Natural killer cell (primary cell): Measurements from ENCODE around the gene GPRASP1. TPM values are rescaled to one million over a fixed set of nuclear protein-coding genes. Genes with fewer than 3 reads are reported as not detected.
A peak's percentile ranks its signal among the peaks of the same experiment; 100 is the strongest.
"Not testable (repeated sequence)": the region's sequence is repeated elsewhere in the genome, so short reads cannot be mapped to it uniquely, and the experiment has no call there.

Experiments used
- ATAC-seq, 3 donors: fragments of 150-1000 bp in 2 of 3; fragments of 200-7000 bp in 1 of 3; cut with Tn5 transposase; 1 replicate in 1 of 3; 2 replicates in 2 of 3; pipeline ENCODE4 v1.10.0; 2021; ENCODE audit warnings: mild to moderate bottlenecking in 2 of 3, moderate library complexity in 2 of 3
- DNase-seq, 2 donors: peaks; one replicate each; pipeline versions ENCODE4 v3.0.0 to v3.0.0-alpha.2; 2013 to 2021; ENCODE audit warnings: mixed read lengths in 1 of 2
- H3K27ac ChIP-seq: one replicate; pipeline ENCODE4 v1.5.1; 2013; ENCODE audit warnings: mild to moderate bottlenecking, low read length
- H3K27me3 ChIP-seq: one replicate; pipeline ENCODE4 v1.6.1; 2013; ENCODE audit warnings: low read length; ENCODE audit not compliant: control insufficient read depth, insufficient read depth
- H3K36me3 ChIP-seq: one replicate; pipeline ENCODE4 v1.6.1; 2013; ENCODE audit warnings: low read length; ENCODE audit not compliant: control insufficient read depth, insufficient read depth
- H3K4me1 ChIP-seq: one replicate; pipeline ENCODE4 v1.6.1; 2013; ENCODE audit warnings: low read length; ENCODE audit not compliant: control insufficient read depth, insufficient read depth
- H3K4me3 ChIP-seq: one replicate; pipeline ENCODE4 v1.5.1; 2013; ENCODE audit warnings: low read length
- H3K9me3 ChIP-seq: one replicate; pipeline ENCODE4 v1.6.1; 2013; ENCODE audit warnings: low read length; ENCODE audit not compliant: control insufficient read depth, insufficient read depth
- H3K27ac Mint-ChIP-seq, 2 donors: one replicate each; pipeline ENCODE4 v1.8.0; 2022; ENCODE audit warnings: mild to moderate bottlenecking in 2 of 2, mixed read lengths in 2 of 2, moderate library complexity in 1 of 2
- H3K27me3 Mint-ChIP-seq, 2 donors: one replicate each; pipeline ENCODE4 v1.8.0; 2022; ENCODE audit warnings: low read depth in 2 of 2, mixed read lengths in 2 of 2
- H3K36me3 Mint-ChIP-seq: one replicate; pipeline ENCODE4 v1.8.0; 2022; ENCODE audit warnings: mixed read lengths
- H3K4me1 Mint-ChIP-seq, 2 donors: one replicate each; pipeline ENCODE4 v1.8.0; 2022; ENCODE audit warnings: mixed read lengths in 2 of 2
- H3K4me3 Mint-ChIP-seq: one replicate; pipeline ENCODE4 v1.8.0; 2022; ENCODE audit warnings: mild to moderate bottlenecking, moderate library complexity, mixed read lengths
- H3K9me3 Mint-ChIP-seq, 2 donors: one replicate each; pipeline ENCODE4 v1.8.0; 2022; ENCODE audit warnings: mixed read lengths in 2 of 2
- WGBS: methylation state at CpG from one replicate; pipeline ENCODE4 v1.1.7; 2013; ENCODE audit warnings: missing lambda C conversion rate; ENCODE audit not compliant: insufficient coverage; 5-methylcytosine and 5-hydroxymethylcytosine counted together
- intact Hi-C: fragments of 100-400 bp; cut with micrococcal nuclease; formaldehyde crosslinking; loops from one replicate; pipeline ENCODE4 v1.14.2; 2022
- total RNA-seq, 4 donors: library from RNA; stranded (reverse); fragments of 120-200 nt in 1 of 4; gene quantifications; one replicate each; pipeline versions ENCODE4 v1.2.3 to v1.2.4, GENCODE V29; 2013 to 2022
- TF ChIP-seq, protein P1 (sequence below): fragments of 200-600 bp; IDR thresholded peaks from one replicate; pipeline ENCODE4 v1.8.0; 2022; ENCODE audit warnings: antibody characterized with exemption

Gene GPRASP1
- total RNA-seq, 3 donors from 2014 or later (not counting 1 experiment from before 2014, with no cell fraction given) = 11.2 to 12.6 (median 12.2) TPM

DNA sequence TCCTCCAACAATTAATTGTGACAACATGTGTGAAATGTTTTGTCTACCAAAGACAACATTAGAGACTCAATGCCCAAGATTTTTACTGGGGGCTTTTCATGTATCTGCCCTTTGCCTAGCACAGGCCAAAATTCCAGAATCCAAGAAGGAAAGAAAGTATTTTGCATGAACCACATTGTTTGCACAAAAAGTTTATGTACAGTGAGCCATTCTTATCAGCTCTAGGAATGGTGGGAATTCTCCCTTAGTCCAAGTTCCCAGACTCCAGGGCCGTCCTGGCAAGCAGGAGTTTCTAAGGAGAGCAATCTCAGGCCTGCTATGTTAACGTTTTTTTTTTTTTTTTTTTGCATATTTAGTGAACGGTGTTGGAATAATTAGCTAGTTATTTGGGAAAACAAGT, 21.6 kb downstream of the GPRASP1 start:
- Histone ChIP-seq H3K4me1 (no peaks in the 10 kb centered on the region), H3K27ac (no peak overlapping the region), H3K9me3 (no peaks in the 10 kb centered on the region), H3K27me3 (no peaks in the 10 kb centered on the region), H3K4me3 (no peak overlapping the region), H3K36me3 (no peaks in the 10 kb centered on the region)
- WGBS = no CpG with 5 or more reads among the region's 3 CpGs
- DNase-seq = no peak
- Mint-ChIP-seq H3K27me3 (no peaks in the 10 kb centered on the region), H3K9me3 (peaks cover 0 to 2% of the 10 kb centered on the region in 2 donors), H3K4me1 (peaks cover 0 to 14% of the 10 kb centered on the region in 2 donors), H3K27ac (no peak overlapping the region), H3K4me3 (no peak overlapping the region), H3K36me3 (no peaks in the 10 kb centered on the region)
- intact Hi-C loops = no loop called here
- no peak for ATAC-seq
- TF ChIP-seq, protein P1, sequence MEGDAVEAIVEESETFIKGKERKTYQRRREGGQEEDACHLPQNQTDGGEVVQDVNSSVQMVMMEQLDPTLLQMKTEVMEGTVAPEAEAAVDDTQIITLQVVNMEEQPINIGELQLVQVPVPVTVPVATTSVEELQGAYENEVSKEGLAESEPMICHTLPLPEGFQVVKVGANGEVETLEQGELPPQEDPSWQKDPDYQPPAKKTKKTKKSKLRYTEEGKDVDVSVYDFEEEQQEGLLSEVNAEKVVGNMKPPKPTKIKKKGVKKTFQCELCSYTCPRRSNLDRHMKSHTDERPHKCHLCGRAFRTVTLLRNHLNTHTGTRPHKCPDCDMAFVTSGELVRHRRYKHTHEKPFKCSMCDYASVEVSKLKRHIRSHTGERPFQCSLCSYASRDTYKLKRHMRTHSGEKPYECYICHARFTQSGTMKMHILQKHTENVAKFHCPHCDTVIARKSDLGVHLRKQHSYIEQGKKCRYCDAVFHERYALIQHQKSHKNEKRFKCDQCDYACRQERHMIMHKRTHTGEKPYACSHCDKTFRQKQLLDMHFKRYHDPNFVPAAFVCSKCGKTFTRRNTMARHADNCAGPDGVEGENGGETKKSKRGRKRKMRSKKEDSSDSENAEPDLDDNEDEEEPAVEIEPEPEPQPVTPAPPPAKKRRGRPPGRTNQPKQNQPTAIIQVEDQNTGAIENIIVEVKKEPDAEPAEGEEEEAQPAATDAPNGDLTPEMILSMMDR = no peak

DNA sequence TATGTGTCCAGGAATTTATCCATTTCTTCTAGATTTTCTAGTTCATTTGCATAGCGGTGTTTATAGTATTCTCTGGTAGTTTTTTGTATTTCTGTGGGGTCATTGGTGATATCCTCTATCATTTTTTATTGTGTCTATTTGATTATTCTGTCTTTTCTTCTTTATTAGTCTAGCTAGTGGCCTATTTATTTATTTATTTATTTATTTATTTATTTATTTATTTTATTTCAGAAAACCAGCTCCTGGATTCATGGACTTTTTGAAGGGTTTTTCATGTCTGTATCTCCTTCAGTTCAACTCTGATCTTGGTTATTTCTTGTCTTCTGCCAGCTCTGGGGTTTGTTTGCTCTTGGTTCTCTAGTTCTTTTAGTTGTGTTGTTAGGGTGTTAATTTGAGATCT, 26.2 kb downstream of the GPRASP1 start:
- H3K36me3 ChIP-seq, H3K36me3 Mint-ChIP-seq, ATAC-seq, H3K27me3 ChIP-seq, H3K4me3 ChIP-seq, H3K4me3 Mint-ChIP-seq, H3K27ac Mint-ChIP-seq, DNase-seq, H3K9me3 Mint-ChIP-seq, H3K27me3 Mint-ChIP-seq, H3K4me1 ChIP-seq, H3K9me3 ChIP-seq, intact Hi-C loops, H3K27ac ChIP-seq: not testable (repeated sequence)
- WGBS = no CpG with 5 or more reads among the region's 1 CpG
- peaks cover 0 to 15% of the 10 kb centered on the region in 2 donors for H3K4me1 Mint-ChIP-seq

DNA sequence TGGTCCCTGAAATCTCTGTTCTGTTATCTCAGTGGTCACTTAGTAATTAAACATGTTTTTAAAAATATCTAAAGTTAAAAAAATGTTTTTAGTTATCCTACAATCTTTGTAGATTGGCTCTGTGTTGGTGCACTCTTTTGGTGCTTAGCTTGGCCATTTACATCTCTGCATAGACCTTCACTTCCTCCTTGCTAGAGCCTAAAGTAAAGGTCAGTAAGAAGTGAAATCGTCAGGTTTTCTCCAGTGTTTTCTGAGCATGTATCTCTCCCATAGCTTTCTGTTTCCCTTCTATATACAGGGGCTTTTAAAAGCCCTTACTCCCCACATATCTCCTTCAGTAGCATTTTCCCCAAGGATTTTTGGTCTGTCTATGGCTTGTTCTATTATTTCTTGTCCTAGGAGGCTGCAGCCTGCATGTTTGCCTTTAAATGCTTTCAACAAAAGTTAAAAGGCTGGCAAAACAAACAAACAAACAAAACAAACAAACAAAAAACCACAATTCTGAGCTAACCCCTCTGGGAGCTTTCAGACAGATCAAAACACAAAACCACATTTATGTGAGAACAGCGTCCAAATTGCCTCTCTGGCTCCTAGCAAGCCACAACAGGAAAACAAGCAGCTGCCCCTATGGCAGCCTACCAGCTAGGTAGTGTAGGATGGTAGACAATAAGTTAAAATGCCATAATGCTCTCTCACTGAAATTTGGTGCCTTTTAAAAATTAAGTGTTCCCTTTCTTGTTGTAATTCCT, 33.7 kb downstream of the GPRASP1 start:
- intact Hi-C loops = no loop called here
- Histone ChIP-seq H3K27me3 (no peaks in the 10 kb centered on the region), H3K4me1 (peaks cover 3% of the 10 kb centered on the region), H3K36me3 (no peaks in the 10 kb centered on the region), H3K9me3 (no peaks in the 10 kb centered on the region), H3K4me3 (no peak overlapping the region), H3K27ac (no peak overlapping the region)
- Mint-ChIP-seq H3K36me3 (peaks cover 10% of the 10 kb centered on the region), H3K9me3 (peaks cover 3 to 7% of the 10 kb centered on the region in 2 donors), H3K27me3 (no peaks in the 10 kb centered on the region), H3K4me1 (peaks cover 10 to 14% of the 10 kb centered on the region in 2 donors), H3K27ac (peak overlapping the region; percentile 75 to 76), H3K4me3 (peak overlapping the region; percentile 47)
- 31% methylated on average over 2 of the region's 2 CpGs for WGBS
- no peak for DNase-seq
- ATAC-seq = peak in 1 of 3 donors; percentile 43
- TF ChIP-seq, protein P1 = no peak

DNA sequence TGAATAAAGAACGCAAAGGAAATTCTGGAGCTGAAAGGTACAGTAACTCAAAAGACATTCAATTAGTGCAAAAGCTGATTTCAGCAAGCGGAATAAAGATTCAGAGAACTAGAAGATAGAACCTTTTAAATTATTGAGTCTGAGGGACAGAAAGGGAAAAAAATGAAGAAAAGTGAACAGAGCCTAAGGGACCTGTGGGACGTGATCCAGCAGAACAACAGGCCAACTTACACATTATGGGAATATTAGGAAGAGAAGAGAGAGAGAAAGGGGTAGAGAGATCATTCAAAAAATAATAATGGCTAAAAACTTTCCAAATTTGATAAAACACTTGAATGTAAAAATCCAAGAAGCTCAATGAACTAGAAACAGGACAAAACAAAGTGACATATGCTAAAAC, 43.5 kb downstream of the GPRASP1 start:
- DNase-seq (no peak), ATAC-seq (no peak)
- no peak overlapping the region for H3K4me3 ChIP-seq
- no peak overlapping the region for H3K27ac ChIP-seq
- no peaks in the 10 kb centered on the region for H3K4me1 ChIP-seq
- no peak overlapping the region for H3K27ac Mint-ChIP-seq
- intact Hi-C loops = no loop called here
- no peaks in the 10 kb centered on the region for H3K27me3 Mint-ChIP-seq
- no peaks in the 10 kb centered on the region for H3K27me3 ChIP-seq
- no peaks in the 10 kb centered on the region for H3K9me3 ChIP-seq
- H3K36me3 Mint-ChIP-seq = no peaks in the 10 kb centered on the region
- peaks cover 0 to 2% of the 10 kb centered on the region in 2 donors for H3K9me3 Mint-ChIP-seq
- H3K4me1 Mint-ChIP-seq = no peaks in the 10 kb centered on the region
- TF ChIP-seq, protein P1 = no peak
- H3K4me3 Mint-ChIP-seq = no peak overlapping the region
- no peaks in the 10 kb centered on the region for H3K36me3 ChIP-seq
- 100% methylated on average over 1 of the region's 3 CpGs for WGBS
